Measurements from ENCODE around the gene INPP5F. TPM values are rescaled to one million over a fixed set of nuclear protein-coding genes. Genes with fewer than 3 reads are reported as not detected.

The INPP5F gene
- total and polyA plus RNA-seq, 10 of the 15 experiments (the other 5 are each of a cell fraction or from before 2014, with no cell fraction given), result 6.0 to 49.3 (median 34.3) TPM

- ChIA-PET RAD21 (ENCODE audit: unreplicated experiment) (interaction anchor here (0.6 kb wide), 1 partner anchor 68 kb away, joined by 3 read pairs; no protein-coding TSS in a partner anchor), CTCF (no interaction called here), SMC1A (ENCODE audit: uncharacterized antibody, unreplicated experiment) (interaction anchor here (0.5 kb wide), 1 partner anchor 309 kb away, joined by 3 read pairs; no protein-coding TSS in a partner anchor), POLR2A (no interaction called here)
- no peak overlapping the region for H2AFZ ChIP-seq (ENCODE audit: control insufficient read depth, low read depth, low read length)
- DNase-seq (ENCODE audit: low read depth, low spot score) (no peak), ATAC-seq (no peak), FAIRE-seq (no peak)
- TF ChIP-seq YY1 (IDR thresholded peaks at IDR 0.05; ENCODE audit: low read depth, low read length), result no peak
- no peak for TF ChIP-seq SIN3A (IDR thresholded peaks at IDR 0.05; ENCODE audit: low read depth, low read length)
- no peak for TF ChIP-seq SMARCA5 (IDR thresholded peaks at IDR 0.05)
- TF ChIP-seq LARP7 (IDR thresholded peaks at IDR 0.05), result 0 out of 2 replicates have a peak, but pooled peaks have one; percentile 24
- no peak for TF ChIP-seq SKIL (IDR thresholded peaks at IDR 0.05; ENCODE audit: low read depth, poor library complexity, severe bottlenecking)
- TF ChIP-seq HDAC6 (IDR thresholded peaks at IDR 0.05; ENCODE audit: unreplicated experiment), result no peak
- TF ChIP-seq DPF2 (IDR thresholded peaks at IDR 0.05), result no peak
- 91% methylated on average over 79 of the region's 84 CpGs for WGBS (ENCODE audit: insufficient coverage, insufficient replicate concordance, low lambda C conversion rate, missing lambda C conversion rate)
- no peaks in the 10 kb centered on the region for H3K9me3 ChIP-seq (replicated peaks; ENCODE audit: control insufficient read depth, insufficient read depth, low read length)
- H4K20me1 ChIP-seq (ENCODE audit: control insufficient read depth, insufficient read depth), result no peaks in the 10 kb centered on the region
- H3K4me2 ChIP-seq (ENCODE audit: control insufficient read depth, insufficient read depth), result no peak overlapping the region
- no peaks in the 10 kb centered on the region for H3K4me1 ChIP-seq (ENCODE audit: control insufficient read depth, insufficient read depth, low read length)
- no peak overlapping the region for H3K4me3 ChIP-seq
- in situ Hi-C loops (cut with MboI) (no loop called here), intact Hi-C loops (cut with micrococcal nuclease; ENCODE audit: unreplicated experiment) (no loop called here)
- no peak overlapping the region for H3K9ac ChIP-seq (ENCODE audit: control insufficient read depth, insufficient read depth, low read length)
- BruUV-seq (replicated peaks), result no TSS peak
- H3K27ac ChIP-seq (ENCODE audit: control insufficient read depth, insufficient read depth), result no peak overlapping the region
- H3K79me2 ChIP-seq (ENCODE audit: control insufficient read depth, insufficient read depth, low read length), result no peaks in the 10 kb centered on the region
- no peaks in the 10 kb centered on the region for H3K27me3 ChIP-seq (replicated peaks in 1 of 2; ENCODE audit: control insufficient read depth in 2 of 2, insufficient read depth in 2 of 2, low read length in 1 of 2)
- peaks cover 0 to 9% of the 10 kb centered on the region in 2 experiments; a peak in 3 of 4 replicates for H3K36me3 ChIP-seq (ENCODE audit: control insufficient read depth in 2 of 2, insufficient read depth in 2 of 2, low read length in 1 of 2)
These were observed 92.4 kb downstream of the INPP5F start for GRCh38 chr10:119817991-119818888.
